Endothelial cell of umbilical vein (primary cell): ENCODE measurements around the gene MUCL3.

Experiments used
- EZH2 ChIP-seq: IDR thresholded peaks from 2 replicates; pipeline ENCODE4 v1.6.1; 2012; ENCODE audit warnings: borderline replicate concordance, low read depth, mild to moderate bottlenecking, moderate library complexity, low read length, inconsistent platforms; ENCODE audit not compliant: severe bottlenecking
- FOS ChIP-seq: IDR thresholded peaks from 2 replicates; pipeline ENCODE4 v1.6.1; 2011; ENCODE audit warnings: mild to moderate bottlenecking, low read length, moderate library complexity, borderline replicate concordance; ENCODE audit not compliant: insufficient read depth
- JUN ChIP-seq: IDR thresholded peaks from 2 replicates; pipeline ENCODE4 v1.6.1; 2011; ENCODE audit warnings: borderline replicate concordance, low read depth; ENCODE audit not compliant: insufficient read length, insufficient read depth
- POLR2A ChIP-seq: IDR thresholded peaks from 2 replicates; pipeline ENCODE4 v1.6.1; 2012; ENCODE audit warnings: low read depth, mild to moderate bottlenecking, control low read depth, low read length
- POLR2AphosphoS5 ChIP-seq: IDR thresholded peaks from 2 replicates; pipeline ENCODE4 v1.6.1; 2012; ENCODE audit warnings: low read depth, mild to moderate bottlenecking, control low read depth, low read length, moderate library complexity; ENCODE audit not compliant: insufficient read depth
- TF ChIP-seq, protein P1 (sequence below), 2 donors: IDR thresholded peaks; 1 replicate in 1 of 2; 2 replicates in 1 of 2; pipeline ENCODE4 v1.5.1; 2011; ENCODE audit warnings: low read length in 2 of 2, mild to moderate bottlenecking in 2 of 2, moderate library complexity in 2 of 2, control low read depth in 1 of 2, inconsistent platforms in 1 of 2, low read depth in 1 of 2; ENCODE audit not compliant: insufficient read depth in 1 of 2; ENCODE audit errors: extremely low read depth in 1 of 2

DNA sequence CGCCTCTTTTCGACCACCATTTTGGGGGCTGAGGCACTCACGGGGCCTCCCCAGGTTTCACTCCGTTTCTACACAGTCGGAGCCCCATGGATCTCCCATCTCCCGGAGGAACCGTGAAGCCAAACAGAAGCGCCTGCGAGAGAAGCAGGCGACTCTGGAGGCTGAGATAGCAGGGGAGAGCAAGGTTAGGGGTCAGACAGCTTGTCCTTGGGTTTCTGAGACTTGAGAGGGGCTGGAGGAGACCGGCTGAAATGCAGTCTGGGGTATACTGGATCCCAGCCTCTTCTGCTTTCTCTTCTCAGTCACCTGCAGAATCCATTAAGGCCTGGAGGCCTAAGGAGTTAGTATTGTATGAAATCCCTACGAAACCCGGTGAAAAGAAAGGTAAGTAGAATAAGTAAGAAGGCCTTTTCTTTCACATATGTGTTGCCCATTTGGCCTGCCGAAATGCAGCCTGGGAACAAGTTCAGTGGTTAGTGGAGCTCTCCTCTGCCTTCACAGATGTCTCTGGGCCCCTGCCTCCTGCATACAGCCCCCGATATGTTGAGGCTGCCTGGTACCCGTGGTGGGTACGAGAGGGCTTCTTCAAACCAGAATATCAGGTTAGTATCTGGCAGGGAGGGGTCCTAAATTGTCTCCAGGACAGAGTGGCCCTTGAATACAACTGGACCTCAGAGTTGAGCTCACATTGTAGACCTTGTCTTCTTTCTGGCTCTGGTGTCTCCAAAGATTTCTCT is 25.8 kb upstream of the MUCL3 start:
- no peak for TF ChIP-seq EZH2
- TF ChIP-seq, protein P1, sequence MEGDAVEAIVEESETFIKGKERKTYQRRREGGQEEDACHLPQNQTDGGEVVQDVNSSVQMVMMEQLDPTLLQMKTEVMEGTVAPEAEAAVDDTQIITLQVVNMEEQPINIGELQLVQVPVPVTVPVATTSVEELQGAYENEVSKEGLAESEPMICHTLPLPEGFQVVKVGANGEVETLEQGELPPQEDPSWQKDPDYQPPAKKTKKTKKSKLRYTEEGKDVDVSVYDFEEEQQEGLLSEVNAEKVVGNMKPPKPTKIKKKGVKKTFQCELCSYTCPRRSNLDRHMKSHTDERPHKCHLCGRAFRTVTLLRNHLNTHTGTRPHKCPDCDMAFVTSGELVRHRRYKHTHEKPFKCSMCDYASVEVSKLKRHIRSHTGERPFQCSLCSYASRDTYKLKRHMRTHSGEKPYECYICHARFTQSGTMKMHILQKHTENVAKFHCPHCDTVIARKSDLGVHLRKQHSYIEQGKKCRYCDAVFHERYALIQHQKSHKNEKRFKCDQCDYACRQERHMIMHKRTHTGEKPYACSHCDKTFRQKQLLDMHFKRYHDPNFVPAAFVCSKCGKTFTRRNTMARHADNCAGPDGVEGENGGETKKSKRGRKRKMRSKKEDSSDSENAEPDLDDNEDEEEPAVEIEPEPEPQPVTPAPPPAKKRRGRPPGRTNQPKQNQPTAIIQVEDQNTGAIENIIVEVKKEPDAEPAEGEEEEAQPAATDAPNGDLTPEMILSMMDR (IDR thresholded peaks at IDR 0.05; ENCODE audit: extremely low read depth in 1 of 2, insufficient read depth in 1 of 2, low read depth in 1 of 2, low read length in 2 of 2), result no peak
- TF ChIP-seq POLR2A, result no peak
- TF ChIP-seq FOS, result no peak
- TF ChIP-seq JUN, result no peak
- TF ChIP-seq POLR2AphosphoS5, result no peak
